ENCODE data around the gene LDLRAD3. TPM values are rescaled to one million over a fixed set of nuclear protein-coding genes. Genes with fewer than 3 reads are reported as not detected.

LDLRAD3 gene
- polyA plus RNA-seq, 1 donor (not counting 4 experiments of a cell fraction or from before 2014, with no cell fraction given): 13.1 TPM

- no peak overlapping the region for H3K9ac ChIP-seq (ENCODE audit: control insufficient read depth, extremely low read depth, insufficient read depth, low read length)
- no peak for FAIRE-seq
- no peak overlapping the region for H3K4me3 ChIP-seq (ENCODE audit: control insufficient read depth in 2 of 3, extremely low read depth in 1 of 3, insufficient read depth in 2 of 3, low read depth in 1 of 3, low read length in 3 of 3)
Observed at GRCh38 chr11:36139767-36140166, 195.9 kb downstream of the LDLRAD3 start.

GRCh38 chr11:36141196-36141953, 197.5 kb downstream of the LDLRAD3 start:
- Histone ChIP-seq H3K79me2 (ENCODE audit: control insufficient read depth, insufficient read depth, low read length) (no peaks in the 10 kb centered on the region), H3K9me1 (ENCODE audit: control insufficient read depth, extremely low read depth, insufficient read depth, low read length) (no peaks in the 10 kb centered on the region), H4K20me1 (ENCODE audit: control insufficient read depth, extremely low read depth, insufficient read depth, low read length) (no peaks in the 10 kb centered on the region), H3K9ac (ENCODE audit: control insufficient read depth, extremely low read depth, insufficient read depth, low read length) (no peak overlapping the region), H3K9me3 (ENCODE audit: control insufficient read depth, low read depth, low read length) (no peaks in the 10 kb centered on the region), H3K27ac (ENCODE audit: control insufficient read depth, insufficient read depth, low read length) (no peak overlapping the region), H2AFZ (ENCODE audit: control insufficient read depth, low read length) (no peak overlapping the region), H3K36me3 (ENCODE audit: control insufficient read depth in 2 of 2, extremely low read depth in 1 of 2, insufficient read depth in 2 of 2, low read length in 2 of 2) (peaks cover 0 to 1% of the 10 kb centered on the region in 2 experiments), H3K4me1 (ENCODE audit: control insufficient read depth, extremely low read depth, insufficient read depth, low read length) (peaks cover 6% of the 10 kb centered on the region), H3K4me2 (ENCODE audit: control insufficient read depth, extremely low read depth, insufficient read depth, low read depth, low read length) (no peak overlapping the region), H3K4me3 (ENCODE audit: control insufficient read depth in 2 of 3, extremely low read depth in 1 of 3, insufficient read depth in 2 of 3, low read depth in 1 of 3, low read length in 3 of 3) (no peak overlapping the region), H3K27me3 (ENCODE audit: control insufficient read depth, extremely low read depth, insufficient read depth, low read length) (no peaks in the 10 kb centered on the region)
- DNase-seq (ENCODE audit: low read depth, low spot score): no peak
- FAIRE-seq: no peak
- TF ChIP-seq EZH2 (IDR thresholded peaks at IDR 0.05; ENCODE audit: low read length) (no peak), CTCF (optimal IDR thresholded peaks at IDR 0.05 in 1 of 3, IDR thresholded peaks at IDR 0.05 in 1 of 3, conservative IDR thresholded peaks at IDR 0.05 in 1 of 3; ENCODE audit: extremely low read depth in 1 of 3, insufficient read depth in 2 of 3, low read length in 3 of 3) (no peak)
- dilution Hi-C loops (cut with MboI; ENCODE audit: extremely low pct_ligation_motif_present, low sequenced_read_pairs): no loop called here

More at GRCh38 chr11:36139767-36140166, 195.9 kb downstream of the LDLRAD3 start:
- no peak overlapping the region for H3K4me2 ChIP-seq (ENCODE audit: control insufficient read depth, extremely low read depth, insufficient read depth, low read depth, low read length)
- DNase-seq (ENCODE audit: low read depth, low spot score): no peak
- H3K27ac ChIP-seq (ENCODE audit: control insufficient read depth, insufficient read depth, low read length): no peak overlapping the region
- no peaks in the 10 kb centered on the region for H4K20me1 ChIP-seq (ENCODE audit: control insufficient read depth, extremely low read depth, insufficient read depth, low read length)
- dilution Hi-C loops (cut with MboI; ENCODE audit: extremely low pct_ligation_motif_present, low sequenced_read_pairs): no loop called here
- peaks cover 0 to 1% of the 10 kb centered on the region in 2 experiments for H3K36me3 ChIP-seq (ENCODE audit: control insufficient read depth in 2 of 2, extremely low read depth in 1 of 2, insufficient read depth in 2 of 2, low read length in 2 of 2)
- no peaks in the 10 kb centered on the region for H3K4me1 ChIP-seq (ENCODE audit: control insufficient read depth, extremely low read depth, insufficient read depth, low read length)
- TF ChIP-seq EZH2 (IDR thresholded peaks at IDR 0.05; ENCODE audit: low read length) (no peak), CTCF (optimal IDR thresholded peaks at IDR 0.05 in 1 of 3, IDR thresholded peaks at IDR 0.05 in 1 of 3, conservative IDR thresholded peaks at IDR 0.05 in 1 of 3; ENCODE audit: extremely low read depth in 1 of 3, insufficient read depth in 2 of 3, low read length in 3 of 3) (no peak)
- H2AFZ ChIP-seq (ENCODE audit: control insufficient read depth, low read length): no peak overlapping the region
- H3K9me1 ChIP-seq (ENCODE audit: control insufficient read depth, extremely low read depth, insufficient read depth, low read length): no peaks in the 10 kb centered on the region
- H3K9me3 ChIP-seq (ENCODE audit: control insufficient read depth, low read depth, low read length): no peaks in the 10 kb centered on the region
- H3K27me3 ChIP-seq (ENCODE audit: control insufficient read depth, extremely low read depth, insufficient read depth, low read length): no peaks in the 10 kb centered on the region
- no peaks in the 10 kb centered on the region for H3K79me2 ChIP-seq (ENCODE audit: control insufficient read depth, insufficient read depth, low read length)

All from keratinocyte (primary cell).